HG02852 (cell line): ENCODE results near the gene ZNF680.
"Not testable (repeated sequence)": the region's sequence is repeated elsewhere in the genome, so short reads cannot be mapped to it uniquely, and the experiment has no call there.

Experiments
- ATAC-seq: cut with Tn5 transposase; IDR thresholded peaks from one replicate; pipeline ENCODE4 v1.9.1; 2021; ENCODE audit warnings: mild to moderate bottlenecking, moderate library complexity; ENCODE audit not compliant: unreplicated experiment

Gene ZNF680

DNA sequence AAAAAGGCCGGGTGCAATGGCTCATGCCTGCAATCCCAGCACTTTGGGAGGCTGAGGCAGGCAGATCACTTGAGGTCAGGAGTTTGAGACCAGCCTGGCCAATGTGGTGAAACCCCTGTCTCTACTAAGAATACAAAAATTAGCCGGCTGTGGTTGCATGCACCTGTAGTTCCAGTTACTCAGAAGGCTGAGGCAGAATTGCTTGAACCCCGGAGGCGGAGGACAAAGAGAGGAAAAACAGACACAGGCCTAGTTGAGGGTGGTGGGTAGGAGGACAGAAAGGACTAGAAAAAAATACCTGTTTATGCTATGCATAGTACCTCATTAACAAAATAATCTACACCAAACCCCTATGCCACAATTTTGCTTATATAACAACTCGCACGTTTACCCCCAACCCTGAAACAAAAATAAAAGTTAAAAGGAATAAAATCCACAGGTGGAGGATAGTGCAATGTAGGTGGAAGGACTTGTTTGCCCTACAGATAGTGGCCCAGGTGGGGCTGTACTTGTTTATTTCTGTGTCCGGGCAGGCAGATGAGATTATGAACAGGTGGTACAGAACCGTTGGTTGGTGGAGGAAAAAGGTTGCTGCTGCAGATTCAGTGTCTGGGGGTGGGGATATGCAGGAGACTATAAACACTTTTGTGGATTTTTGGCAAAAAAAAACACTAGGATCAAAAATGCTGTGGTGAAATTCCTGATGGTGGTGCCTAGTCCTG lies 5.1 kb downstream of the ZNF680 start:
- no peak for ATAC-seq

- ATAC-seq, result no peak
Observed at GRCh38 chr7:64555046-64555445, 7.8 kb downstream of the ZNF680 start.

DNA sequence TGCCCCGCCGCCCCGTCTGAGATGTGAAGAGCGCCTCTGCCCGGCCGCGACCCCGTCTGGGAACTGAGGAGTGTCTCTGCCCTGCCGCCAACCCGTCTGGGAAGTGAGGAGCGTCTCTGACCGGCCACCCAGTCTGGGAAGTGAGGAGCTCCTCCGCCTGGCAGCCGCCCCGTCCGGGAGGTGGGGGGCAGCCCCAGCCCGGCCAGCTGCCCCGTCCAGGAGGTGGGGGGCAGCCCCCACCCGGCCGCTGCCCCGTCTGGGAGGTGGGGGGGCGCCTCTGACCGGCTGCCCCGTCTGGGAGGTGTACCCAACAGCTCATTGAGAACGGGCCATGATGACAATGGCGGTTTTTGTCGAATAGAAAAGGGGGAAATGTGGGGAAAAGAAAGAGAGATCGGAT lies 8.7 kb downstream of the ZNF680 start:
- not testable (repeated sequence) for ATAC-seq

- ATAC-seq, result no peak
Observed at GRCh38 chr7:64551375-64552142, 11.3 kb downstream of the ZNF680 start.

DNA sequence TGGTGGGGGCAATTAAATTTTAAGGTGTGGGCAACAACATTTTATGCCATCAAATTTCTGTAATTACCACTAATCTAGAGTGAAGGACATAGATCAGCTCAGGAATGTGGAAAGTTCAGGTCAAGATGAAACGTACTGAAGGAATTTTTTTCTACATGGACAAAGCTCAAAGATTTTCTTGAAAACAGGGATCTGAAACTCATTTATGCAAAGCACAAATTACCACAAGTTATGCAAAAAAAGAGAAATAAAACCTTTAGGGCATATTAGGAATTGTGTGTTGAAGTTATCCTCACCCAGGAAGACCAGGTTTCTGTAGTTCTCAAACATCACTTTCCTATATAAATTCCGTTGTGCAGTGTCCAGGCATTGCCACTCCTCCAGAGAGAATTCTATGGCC lies 18.9 kb downstream of the ZNF680 start:
- ATAC-seq, result no peak

- peak; percentile 68 for ATAC-seq
Observed at GRCh38 chr7:64541438-64542359, 21.2 kb downstream of the ZNF680 start.

DNA sequence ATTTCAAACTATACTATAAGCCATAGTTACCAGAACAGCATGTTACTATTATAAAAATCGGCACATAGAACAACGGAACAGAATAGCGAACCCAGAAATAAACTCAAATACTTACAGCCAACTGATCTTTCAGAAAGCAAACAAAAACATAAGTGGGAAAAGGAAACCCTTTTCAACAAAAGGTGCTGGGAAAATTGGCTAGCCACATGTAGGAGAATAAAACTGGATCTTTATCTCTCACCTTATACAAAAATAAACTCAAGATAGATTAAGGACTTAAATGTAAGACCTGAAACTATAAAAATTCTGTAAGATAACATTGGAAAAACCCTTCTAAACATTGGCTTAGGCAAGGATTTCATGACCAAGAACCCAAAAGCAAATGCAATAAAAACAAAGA lies 29.1 kb downstream of the ZNF680 start:
- ATAC-seq, result no peak

- no peak for ATAC-seq
Observed at GRCh38 chr7:64528770-64529169, 34.1 kb downstream of the ZNF680 start.

DNA sequence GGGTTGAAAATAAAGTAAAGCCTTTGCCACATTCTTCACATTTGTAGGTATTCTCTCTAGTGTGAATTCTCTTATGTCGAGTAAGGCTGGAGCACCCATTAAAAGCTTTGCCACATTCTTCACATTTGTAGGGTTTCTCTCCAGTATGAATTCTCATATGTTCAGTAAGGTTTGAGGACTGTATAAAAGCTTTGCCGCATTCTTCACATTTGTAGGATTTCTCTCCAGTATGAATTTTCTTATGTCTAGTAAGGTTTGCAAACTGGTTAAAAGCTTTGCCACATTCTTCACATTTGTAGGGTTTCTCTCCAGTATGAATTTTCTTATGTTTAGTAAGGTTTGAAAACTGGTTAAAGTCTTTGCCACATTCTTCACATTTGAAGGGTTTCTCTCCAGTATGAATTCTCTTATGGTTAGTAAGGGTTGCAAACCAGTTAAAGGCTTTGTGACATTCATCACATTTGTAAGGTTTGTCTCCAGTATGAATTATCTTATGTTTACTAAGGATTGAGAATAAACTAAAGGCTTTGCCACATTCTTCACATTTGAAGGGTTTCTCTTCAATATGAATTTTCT lies 41.4 kb downstream of the ZNF680 start:
- ATAC-seq, result no peak

- ATAC-seq, result no peak
Observed at GRCh38 chr7:64516451-64516850, 46.4 kb downstream of the ZNF680 start.

DNA sequence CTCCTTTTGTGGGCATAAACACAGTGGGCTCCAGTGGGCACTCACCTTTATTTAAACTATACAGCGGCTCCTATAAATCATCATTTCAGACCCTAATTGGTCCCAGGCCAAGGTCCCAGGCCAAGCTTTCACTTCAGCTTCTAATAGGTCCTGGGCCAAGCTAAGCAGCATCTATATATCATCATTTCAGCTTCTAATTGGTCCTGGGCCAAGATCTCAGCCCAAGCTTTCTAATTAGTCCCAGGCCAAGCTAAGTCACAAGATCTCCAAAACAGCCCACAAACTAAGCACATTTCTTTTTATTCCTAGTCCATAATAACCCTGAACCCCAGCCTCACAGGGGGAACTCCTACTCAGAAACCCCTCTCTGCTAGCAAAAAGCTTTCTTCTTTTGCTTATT lies 47.1 kb downstream of the ZNF680 start:
- no peak for ATAC-seq

- no peak for ATAC-seq
Observed at GRCh38 chr7:64515330-64515729, 47.5 kb downstream of the ZNF680 start.

- no peak for ATAC-seq
Observed at GRCh38 chr7:64509583-64509982, 53.3 kb downstream of the ZNF680 start.

GRCh38 chr7:64504581-64505120 lies 58.2 kb downstream of the ZNF680 start:
- no peak for ATAC-seq

- ATAC-seq, result no peak
Observed at GRCh38 chr7:64498270-64498669, 64.6 kb downstream of the ZNF680 start.

- ATAC-seq, result no peak
Observed at GRCh38 chr7:64494912-64495461, 67.9 kb downstream of the ZNF680 start.

DNA sequence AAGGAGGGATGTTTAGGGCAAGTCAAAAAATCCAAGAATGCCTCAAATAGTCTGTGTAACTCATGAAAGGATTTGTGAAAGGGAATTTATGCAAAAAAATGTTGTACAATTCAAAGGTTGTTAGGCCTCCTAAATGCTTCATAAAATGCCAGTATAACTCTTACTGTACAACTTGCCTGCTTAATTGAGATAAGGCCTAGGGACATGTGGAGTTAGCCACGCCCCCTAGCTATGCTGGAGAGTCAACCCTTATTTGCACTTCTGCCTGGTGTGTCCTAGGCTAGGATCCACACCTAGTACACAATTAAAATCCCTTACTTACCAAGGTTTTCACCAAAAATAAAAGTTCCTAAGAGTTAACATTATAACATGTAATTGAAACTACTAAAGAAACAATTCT lies 77.2 kb downstream of the ZNF680 start:
- no peak for ATAC-seq
